T-helper 1 cell treated with Interleukin-12 subunit alpha and Interleukin-12 subunit beta and Interleukin-4 antibody, amounts not matched to agents 30 ng/mL and 1 ng/mL, for 36 hours (primary cell): Measurements from ENCODE around the gene SNHG17. TPM values are rescaled to one million over a fixed set of nuclear protein-coding genes. Genes with fewer than 3 reads are reported as not detected.
"Not testable (repeated sequence)": the region's sequence is repeated elsewhere in the genome, so short reads cannot be mapped to it uniquely, and the experiment has no call there.

ENCODE experiments used
- intact Hi-C: fragments of 100-400 bp; cut with micrococcal nuclease; formaldehyde crosslinking; loops from one replicate; pipeline ENCODE4 v1.15.1; 2024
- total RNA-seq: library from RNA; stranded (reverse); gene quantifications from 2 replicates; pipeline ENCODE4 v1.2.3, GENCODE V29; 2022

Gene SNHG17
- total RNA-seq, 1 donor from 2014 or later: 36.5 TPM

- intact Hi-C loops: loop anchor here (5.0 kb wide), 2 partner anchors 298 to 757 kb away; partner anchors contain the start of genes ACTR5 and CTNNBL1
Measured at GRCh38 chr20:38449046-38449445, 13.9 kb upstream of the SNHG17 start.

GRCh38 chr20:38447931-38448675, 13.0 kb upstream of the SNHG17 start:
- intact Hi-C loops: loop anchor here (5.0 kb wide), 2 partner anchors 299 to 756 kb away; partner anchors contain the start of genes ACTR5 and CTNNBL1

- intact Hi-C loops: loop anchor here (5.0 kb wide), 2 partner anchors 300 to 755 kb away; partner anchors contain the start of genes ACTR5 and CTNNBL1
Measured at GRCh38 chr20:38447251-38447661, 12.1 kb upstream of the SNHG17 start.

- intact Hi-C loops: loop anchor here (1.0 to 5.0 kb wide), 6 partner anchors 11 to 754 kb away; partner anchors contain the start of genes ACTR5, CTNNBL1, FAM83D and RALGAPB
Measured at GRCh38 chr20:38446441-38447209, 11.5 kb upstream of the SNHG17 start.

- intact Hi-C loops: loop anchor here (1.0 to 5.0 kb wide), 6 partner anchors 11 to 754 kb away; partner anchors contain the start of genes ACTR5, CTNNBL1, FAM83D and RALGAPB
Measured at GRCh38 chr20:38445901-38446425, 10.8 kb upstream of the SNHG17 start.

- intact Hi-C loops: loop anchor here (5.0 kb wide), 2 partner anchors 302 to 753 kb away; partner anchors contain the start of genes ACTR5 and CTNNBL1
Measured at GRCh38 chr20:38445381-38445796, 10.3 kb upstream of the SNHG17 start.

- intact Hi-C loops: no loop called here
Measured at GRCh38 chr20:38441916-38442315, 6.8 kb upstream of the SNHG17 start.

GRCh38 chr20:38441110-38441509, 6.0 kb upstream of the SNHG17 start:
- intact Hi-C loops: not testable (repeated sequence)

- intact Hi-C loops: no loop called here
Measured at GRCh38 chr20:38437796-38438195, 2.7 kb upstream of the SNHG17 start.

GRCh38 chr20:38435555-38435939, 419 bp upstream of the SNHG17 start:
- intact Hi-C loops: loop anchor here (1.0 to 2.0 kb wide), 5 partner anchors 11 to 741 kb away; partner anchors contain the start of genes ACTR5, CTNNBL1, RALGAPB and RPRD1B

- intact Hi-C loops: loop anchor here (2.0 kb wide), 1 partner anchor 740 kb away; the partner anchor contains the start of gene CTNNBL1
Measured at GRCh38 chr20:38434301-38434741, 807 bp downstream of the SNHG17 start.

GRCh38 chr20:38433304-38433972, 1.7 kb downstream of the SNHG17 start:
- intact Hi-C loops: no loop called here

- intact Hi-C loops: not testable (repeated sequence)
Measured at GRCh38 chr20:38432870-38433269, 2.3 kb downstream of the SNHG17 start.

GRCh38 chr20:38432292-38432691, 2.8 kb downstream of the SNHG17 start:
- intact Hi-C loops: no loop called here

- intact Hi-C loops: no loop called here
Measured at GRCh38 chr20:38430679-38431325, 4.3 kb downstream of the SNHG17 start.

GRCh38 chr20:38429301-38429700, 5.8 kb downstream of the SNHG17 start:
- intact Hi-C loops: no loop called here

GRCh38 chr20:38428800-38429199, 6.3 kb downstream of the SNHG17 start:
- intact Hi-C loops: no loop called here

- intact Hi-C loops: no loop called here
Measured at GRCh38 chr20:38427655-38428023, 7.5 kb downstream of the SNHG17 start.

- intact Hi-C loops: no loop called here
Measured at GRCh38 chr20:38426006-38426897, 8.9 kb downstream of the SNHG17 start.
